GM13976 (cell line): ENCODE data around the gene CMTM1.
A peak's percentile ranks its signal among the peaks of the same experiment; 100 is the strongest.

Source experiments
- DNase-seq: peaks from one replicate; pipeline ENCODE4 v3.0.0; 2012; ENCODE audit warnings: low spot score
- CTCF ChIP-seq: IDR thresholded peaks from 2 replicates; pipeline ENCODE4 v1.5.1; 2012; ENCODE audit warnings: borderline replicate concordance, mild to moderate bottlenecking; ENCODE audit not compliant: insufficient read depth; ENCODE audit errors: extremely low read depth, missing control alignments, control extremely low read depth
- in situ Hi-C: fragments of 300-500 bp; cut with MboI; formaldehyde crosslinking; loops from one replicate; pipeline ENCODE4 v1.12.0; 2022; ENCODE audit warnings: low sequenced_read_pairs, mixed read lengths, inconsistent platforms; ENCODE audit not compliant: unreplicated experiment

CMTM1 gene

GRCh38 chr16:66520406-66521170, 45.7 kb upstream of the CMTM1 start:
- in situ Hi-C loops, result no loop called here
- DNase-seq, result no peak
- TF ChIP-seq CTCF, result no peak

- TF ChIP-seq CTCF, result no peak
- in situ Hi-C loops, result no loop called here
- DNase-seq, result no peak
Measured at GRCh38 chr16:66521252-66521713, 45.0 kb upstream of the CMTM1 start.

- peak; percentile 66 for DNase-seq
- no peak for TF ChIP-seq CTCF
- in situ Hi-C loops, result no loop called here
Measured at GRCh38 chr16:66521951-66522771, 44.1 kb upstream of the CMTM1 start.

GRCh38 chr16:66522816-66523590, 43.2 kb upstream of the CMTM1 start:
- TF ChIP-seq CTCF, result no peak
- in situ Hi-C loops, result no loop called here
- DNase-seq, result no peak

- in situ Hi-C loops, result no loop called here
- peak; percentile 46 for DNase-seq
- TF ChIP-seq CTCF, result no peak
Measured at GRCh38 chr16:66523861-66524354, 42.3 kb upstream of the CMTM1 start.

GRCh38 chr16:66524601-66525164, 41.6 kb upstream of the CMTM1 start:
- TF ChIP-seq CTCF, result no peak
- peak; percentile 67 for DNase-seq
- in situ Hi-C loops, result no loop called here
